Motor neuron (in vitro differentiated cells): Measurements from ENCODE around the gene TSC22D4. TPM values are rescaled to one million over a fixed set of nuclear protein-coding genes. Genes with fewer than 3 reads are reported as not detected.

Experiments
- ATAC-seq, 8 experiments: fragments of 200-7000 bp; cut with Tn5 transposase; replicated peaks in 6 of 8; 2 replicates each; pipeline ENCODE4 v1.8.0; 2021; ENCODE audit warnings: mild to moderate bottlenecking in 8 of 8, moderate library complexity in 8 of 8
- H3K27ac ChIP-seq, 2 donors: fragments of 250-450 bp; sonication (Bioruptor Pico); 2 replicates each; pipeline ENCODE4 v1.9.0; 2021; ENCODE audit warnings: antibody characterized with exemption in 2 of 2, mild to moderate bottlenecking in 2 of 2, moderate library complexity in 1 of 2
- H3K4me1 ChIP-seq, 2 donors: fragments of 250-450 bp; sonication (Bioruptor Pico); replicated peaks in 1 of 2; 2 replicates each; pipeline ENCODE4 v1.6.1; 2021; ENCODE audit warnings: antibody characterized with exemption in 2 of 2, mild to moderate bottlenecking in 2 of 2, moderate library complexity in 1 of 2
- H3K4me3 ChIP-seq, 5 donors: fragments of 250-450 bp; sonication (Bioruptor Pico); 2 replicates each; pipeline ENCODE4 v1.9.0; 2021; ENCODE audit warnings: antibody characterized with exemption in 5 of 5, mild to moderate bottlenecking in 5 of 5, moderate library complexity in 4 of 5
- WGBS, 10 experiments: fragments of 450-650 bp; shearing (Covaris generic); methylation state at CpG; one replicate each; pipeline ENCODE4 v1.0.0; 2022; 5-methylcytosine and 5-hydroxymethylcytosine counted together
- in situ Hi-C, 9 experiments: fragments of 400-800 bp; cut with MboI; loops; one replicate each; pipeline ENCODE4 v1.15.0; 2021; ENCODE audit warnings: low sequenced_read_pairs in 9 of 9, low pct_unique_long_range_greater_than_20kb in 2 of 9; ENCODE audit not compliant: unreplicated experiment in 9 of 9
- total RNA-seq, 8 experiments: library from RNA; unstranded; fragments of 300-600 nt; gene quantifications; 2 replicates each; pipeline versions ENCODE4 v1.2.3 to v1.2.4, GENCODE V29; 2022

Gene TSC22D4
- total RNA-seq, 8 experiments from 2014 or later: 9.9 to 44.4 (median 22.0) TPM

DNA sequence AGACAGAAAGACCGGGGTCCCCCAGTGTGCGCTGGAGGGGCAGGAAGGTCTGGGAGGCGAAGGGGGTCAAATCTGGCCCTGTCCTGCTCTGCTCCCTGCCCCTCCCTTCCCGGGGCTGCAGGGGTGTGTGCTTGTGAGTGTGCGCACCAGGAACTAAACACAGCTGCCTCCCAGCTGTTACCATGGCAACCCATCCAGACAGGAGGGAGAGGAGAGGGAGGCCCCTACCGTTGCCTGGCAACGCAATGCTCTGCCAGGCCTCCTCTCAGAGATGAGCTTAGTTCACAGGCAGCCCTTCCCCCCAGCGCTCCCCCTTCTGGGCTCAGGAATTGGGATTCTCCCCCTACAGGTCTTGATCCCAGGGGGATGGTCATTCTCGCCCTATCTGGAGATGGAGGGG is 10.8 kb upstream of the TSC22D4 start:
- peak overlapping the region in 4 of 5 donors; percentile 5 to 9 (median 8) for H3K4me3 ChIP-seq
- peak overlapping the region; percentile 56 to 69 for H3K27ac ChIP-seq
- WGBS, 10 experiments: no CpG with 5 or more reads among the region's 9 CpGs
- H3K4me1 ChIP-seq: peaks cover 44 to 56% of the 10 kb centered on the region in 2 donors
- ATAC-seq: peak; percentile 89 to 96 (median 92)
- in situ Hi-C loops: no loop called here

DNA sequence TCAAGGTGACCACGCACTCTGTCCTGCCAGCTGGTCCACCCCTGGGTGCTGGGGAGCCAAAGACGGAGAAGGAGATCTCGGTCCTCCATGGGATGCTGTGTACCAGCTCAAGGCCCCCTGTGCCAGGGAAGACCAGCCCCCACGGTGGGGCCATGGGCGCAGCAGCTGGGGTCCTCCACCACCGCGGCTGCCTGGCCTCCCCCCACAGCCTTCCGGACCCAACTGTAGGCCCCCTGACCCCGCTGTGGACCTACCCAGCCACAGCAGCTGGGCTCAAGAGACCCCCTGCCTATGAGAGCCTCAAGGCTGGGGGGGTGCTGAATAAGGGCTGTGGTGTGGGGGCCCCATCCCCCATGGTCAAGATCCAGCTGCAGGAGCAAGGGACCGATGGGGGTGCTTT is 10.1 kb upstream of the TSC22D4 start:
- Histone ChIP-seq H3K4me3 (no peak overlapping the region), H3K27ac (peak overlapping the region in 1 of 2 donors; percentile 65), H3K4me1 (peaks cover 51 to 59% of the 10 kb centered on the region in 2 donors)
- ATAC-seq: no peak
- in situ Hi-C loops: no loop called here
- no CpG with 5 or more reads among the region's 10 CpGs for WGBS, 10 experiments

DNA sequence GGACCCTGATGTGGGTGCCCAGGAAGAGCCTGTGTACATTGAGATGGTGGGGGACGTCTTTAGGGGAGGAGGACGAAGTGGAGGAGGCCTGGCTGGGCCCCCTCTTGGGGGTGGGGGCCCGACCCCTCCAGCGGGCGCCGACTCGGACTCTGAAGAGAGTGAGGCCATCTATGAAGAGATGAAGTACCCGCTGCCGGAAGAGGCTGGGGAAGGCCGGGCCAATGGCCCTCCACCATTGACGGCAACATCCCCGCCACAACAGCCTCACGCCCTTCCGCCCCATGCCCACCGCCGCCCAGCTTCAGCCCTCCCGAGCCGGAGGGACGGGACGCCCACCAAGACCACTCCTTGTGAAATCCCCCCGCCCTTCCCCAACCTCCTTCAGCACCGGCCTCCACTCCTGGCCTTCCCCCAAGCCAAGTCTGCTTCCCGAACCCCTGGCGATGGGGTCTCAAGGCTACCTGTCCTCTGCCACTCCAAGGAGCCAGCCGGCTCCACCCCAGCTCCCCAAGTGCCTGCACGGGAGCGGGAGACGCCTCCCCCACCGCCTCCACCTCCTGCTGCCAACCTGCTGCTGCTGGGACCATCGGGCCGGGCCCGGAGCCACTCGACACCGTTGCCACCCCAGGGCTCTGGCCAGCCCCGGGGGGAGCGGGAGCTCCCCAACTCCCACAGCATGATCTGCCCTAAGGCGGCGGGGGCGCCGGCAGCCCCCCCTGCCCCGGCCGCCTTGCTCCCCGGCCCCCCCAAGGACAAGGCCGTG is 9.5 kb upstream of the TSC22D4 start:
- Histone ChIP-seq H3K4me3 (no peak overlapping the region), H3K4me1 (peaks cover 48 to 53% of the 10 kb centered on the region in 2 donors), H3K27ac (no peak overlapping the region)
- no CpG with 5 or more reads among the region's 44 CpGs for WGBS, 10 experiments
- in situ Hi-C loops: no loop called here
- ATAC-seq: no peak

DNA sequence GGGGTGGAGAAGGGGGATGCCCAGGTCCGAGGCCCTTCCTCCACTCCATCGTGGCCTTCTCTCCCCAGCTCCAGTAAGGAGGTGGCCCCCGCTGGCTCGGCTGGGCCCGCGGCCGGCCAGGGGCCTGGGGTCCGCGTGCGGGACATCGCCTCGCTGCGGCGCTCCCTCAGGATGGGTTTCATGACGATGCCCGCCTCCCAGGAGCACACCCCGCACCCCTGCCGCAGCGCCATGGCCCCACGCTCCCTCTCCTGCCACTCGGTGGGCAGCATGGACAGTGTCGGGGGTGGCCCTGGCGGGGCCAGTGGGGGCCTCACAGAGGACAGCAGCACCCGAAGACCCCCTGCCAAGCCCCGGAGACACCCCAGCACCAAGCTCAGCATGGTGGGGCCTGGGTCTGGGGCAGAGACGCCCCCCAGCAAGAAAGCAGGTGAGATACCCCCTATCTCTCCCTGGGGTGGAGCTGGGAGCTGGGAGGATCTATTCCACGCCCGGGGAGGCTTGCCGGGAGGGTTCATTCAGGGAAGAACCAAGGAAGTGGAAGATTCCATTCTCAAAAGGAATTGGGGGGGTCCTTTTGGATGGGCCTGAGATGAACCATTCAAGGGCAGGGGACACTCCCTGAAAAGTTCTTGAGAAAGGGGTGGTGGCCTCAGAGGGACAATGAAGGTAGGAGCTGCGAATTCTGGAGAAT is 7.9 kb upstream of the TSC22D4 start:
- Histone ChIP-seq H3K27ac (no peak overlapping the region), H3K4me3 (no peak overlapping the region), H3K4me1 (peaks cover 48 to 50% of the 10 kb centered on the region in 2 donors)
- peak in 3 of 8 experiments; percentile 5 to 6 (median 6) for ATAC-seq
- WGBS, 10 experiments: 18 to 75% (median 40%) methylated on average over 4 of the region's 30 CpGs; no CpG with 5 or more reads in 7 of the 10 experiments
- in situ Hi-C loops: no loop called here

DNA sequence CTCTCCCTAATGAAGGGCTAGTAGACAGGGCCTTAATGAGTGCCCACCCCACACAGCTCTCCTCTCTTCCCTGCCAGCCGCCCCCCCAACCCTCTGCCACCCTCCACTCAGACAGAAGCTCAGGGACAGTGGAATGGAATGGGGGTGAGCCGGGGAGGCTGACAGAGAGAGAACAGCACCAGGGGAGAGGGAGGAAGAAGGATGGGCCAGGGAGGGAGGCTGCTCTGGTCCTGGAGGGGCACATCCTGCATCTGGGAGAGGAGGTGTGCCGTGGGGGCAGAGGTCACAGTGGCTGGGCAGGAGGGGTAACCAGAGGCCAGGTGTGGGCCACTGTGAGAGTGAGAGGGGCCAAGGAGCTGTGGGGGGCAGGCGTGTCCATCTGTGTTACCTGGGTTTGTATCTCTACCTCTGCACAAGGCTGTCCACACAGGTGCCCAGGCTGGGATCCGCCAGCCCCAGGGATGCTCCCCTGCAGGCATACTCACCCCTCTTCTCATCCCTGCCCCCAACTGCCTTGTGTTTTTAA is 7.2 kb upstream of the TSC22D4 start:
- 100% methylated on average over 1 of the region's 5 CpGs; no CpG with 5 or more reads in 9 of the 10 experiments for WGBS, 10 experiments
- no peak overlapping the region for H3K4me3 ChIP-seq
- in situ Hi-C loops: no loop called here
- ATAC-seq: no peak
- no peak overlapping the region for H3K27ac ChIP-seq
- peaks cover 46 to 50% of the 10 kb centered on the region in 2 donors for H3K4me1 ChIP-seq

DNA sequence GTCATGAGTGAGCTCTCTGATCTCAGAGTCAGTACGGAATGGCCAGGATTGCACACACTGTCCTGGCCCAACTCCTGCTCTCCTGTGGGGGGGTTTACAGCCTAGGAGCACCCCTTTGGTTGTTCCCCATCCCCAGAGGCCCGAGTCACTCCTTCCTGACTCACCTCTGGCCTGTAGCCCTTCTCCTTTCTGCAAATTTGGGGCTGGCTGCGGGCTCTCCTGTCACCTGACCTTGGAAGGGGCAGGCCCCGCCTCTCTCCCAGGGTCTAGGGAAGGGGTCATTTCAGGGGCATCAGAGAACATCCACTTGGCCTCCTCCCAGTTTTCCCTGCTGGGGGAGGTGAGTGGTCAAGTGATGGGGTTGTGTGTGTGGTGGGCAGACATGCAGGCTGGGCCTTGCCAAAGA is 6.5 kb upstream of the TSC22D4 start:
- H3K27ac ChIP-seq: peak overlapping the region in 1 of 2 donors; percentile 14
- 16% methylated on average over 3 of the region's 4 CpGs; no CpG with 5 or more reads in 9 of the 10 experiments for WGBS, 10 experiments
- in situ Hi-C loops: no loop called here
- no peak for ATAC-seq
- peak overlapping the region in 3 of 5 donors; percentile 8 to 62 (median 55) for H3K4me3 ChIP-seq
- H3K4me1 ChIP-seq: peaks cover 39 to 46% of the 10 kb centered on the region in 2 donors

DNA sequence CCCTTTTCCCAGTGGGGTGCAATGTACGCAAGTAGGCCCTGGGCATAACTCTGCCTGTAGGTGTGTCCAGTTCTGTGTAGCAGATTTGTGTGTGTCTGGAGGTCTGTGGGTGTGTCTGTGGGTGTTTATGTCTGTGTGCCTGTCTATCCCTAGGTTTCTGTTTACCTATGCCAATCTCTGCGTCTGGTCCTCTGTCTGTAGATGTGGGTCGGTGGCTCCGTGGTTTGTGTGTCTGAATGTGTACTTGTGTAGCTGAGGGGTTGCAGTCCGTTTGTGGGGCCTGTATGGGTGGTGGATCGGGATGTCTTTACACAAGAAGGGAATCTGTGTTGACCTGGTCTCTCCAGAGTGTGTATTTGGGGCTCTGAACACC is 5.6 kb upstream of the TSC22D4 start:
- peaks cover 37 to 42% of the 10 kb centered on the region in 2 donors for H3K4me1 ChIP-seq
- in situ Hi-C loops: no loop called here

DNA sequence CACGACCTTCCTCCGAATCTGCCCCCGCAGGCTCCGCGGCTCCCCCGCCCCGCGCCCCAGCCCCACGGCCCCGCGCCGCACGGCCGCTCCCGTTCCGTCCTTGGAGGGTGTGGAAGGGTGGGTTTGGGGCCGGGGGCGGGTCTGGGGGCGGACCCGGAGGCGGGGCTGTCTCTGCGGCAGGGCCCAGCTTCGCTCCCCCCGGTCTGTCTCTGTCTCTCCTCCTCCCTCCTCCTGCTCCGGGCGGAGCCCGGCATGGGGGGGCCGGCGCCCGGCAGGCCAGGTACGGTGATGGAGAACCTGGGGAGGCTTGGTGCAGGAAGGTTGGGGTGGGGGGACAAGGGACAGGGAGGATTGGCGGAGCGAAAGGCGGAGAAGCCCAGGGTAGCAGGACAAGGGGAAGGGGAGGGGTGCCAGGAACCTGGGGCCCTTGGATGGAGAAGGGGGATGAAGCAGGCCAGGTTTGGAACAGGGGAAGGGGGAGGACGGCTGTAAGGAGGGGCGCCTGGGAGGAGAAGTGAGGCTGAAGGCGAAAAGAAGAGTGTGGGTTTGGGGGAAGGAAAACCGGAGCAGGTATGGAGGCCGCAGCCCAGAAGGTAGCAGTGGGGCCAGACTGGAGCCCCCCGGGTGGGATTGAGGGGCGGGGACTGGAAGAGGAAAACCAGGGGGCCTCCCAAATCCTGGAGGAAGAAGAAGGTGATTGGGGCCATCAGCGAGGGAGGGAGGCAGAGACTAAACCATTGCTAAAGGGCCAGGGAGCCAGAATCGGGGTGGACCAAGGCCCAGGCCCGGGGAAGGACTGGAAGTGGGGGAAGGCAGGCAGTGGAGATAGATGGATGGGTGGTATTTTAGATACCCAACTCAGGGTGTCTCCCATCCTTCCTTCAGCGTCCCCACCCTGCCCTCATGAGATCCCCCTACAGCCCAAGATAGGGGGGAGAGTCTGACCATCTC is 5.0 kb upstream of the TSC22D4 start, which contains the start of gene NYAP1:
NYAP1 (plus strand) TSS at position 206 of the 951 bp plus-strand sequence. CDS start 1,385 bp downstream, outside the sequence.
- H3K4me3 ChIP-seq: peak within 1 kb of the TSS; percentile 55 to 78 (median 62)
- WGBS, 10 experiments: 10 to 20% methylated on average over 1 to 2 of the region's 45 CpGs; no CpG with 5 or more reads in 8 of the 10 experiments
- in situ Hi-C loops: no loop called here
- peak within 1 kb of the TSS; percentile 53 to 86 for H3K27ac ChIP-seq
- peak; percentile 27 to 79 (median 70) for ATAC-seq
- H3K4me1 ChIP-seq: peaks cover 32 to 38% of the 10 kb centered on the region in 2 donors

More for the DNA sequence above, 5.6 kb upstream of the TSC22D4 start:
- Histone ChIP-seq H3K27ac (peak overlapping the region in 1 of 2 donors; percentile 86), H3K4me3 (peak overlapping the region; percentile 55 to 78 (median 62))
- 60% methylated on average over 1 of the region's 6 CpGs; no CpG with 5 or more reads in 9 of the 10 experiments for WGBS, 10 experiments
- no peak for ATAC-seq

DNA sequence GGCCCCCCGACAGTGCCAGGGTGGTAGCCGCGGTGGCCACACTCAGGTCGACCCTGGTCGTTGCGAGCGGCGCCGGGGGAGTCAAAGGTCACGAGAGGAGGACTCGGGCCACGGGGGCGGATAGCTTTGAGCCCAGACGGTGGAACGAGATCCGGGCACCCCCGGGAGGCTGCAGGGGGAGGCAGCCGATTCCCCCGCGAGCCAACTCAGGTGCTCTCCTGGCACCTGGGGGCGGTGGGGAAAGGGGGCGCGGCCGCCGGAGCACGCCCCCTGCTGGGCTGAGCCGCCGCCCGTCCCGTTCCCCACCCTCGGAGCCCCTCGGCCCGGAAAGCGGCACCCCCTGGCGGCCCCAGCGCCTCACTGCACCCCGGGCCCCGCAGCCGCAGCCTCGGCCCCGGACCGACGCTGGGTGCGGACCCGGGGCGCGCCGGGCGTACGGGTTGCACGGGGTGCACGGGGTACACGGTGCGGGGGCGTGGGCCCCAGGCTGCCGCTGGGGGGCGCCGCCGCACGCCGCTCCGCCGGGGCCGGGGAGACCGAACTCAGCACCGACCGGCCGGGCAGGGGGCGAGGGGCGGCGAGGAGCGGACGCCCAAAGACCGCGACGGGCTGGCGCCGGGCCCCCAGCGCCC is 4.2 kb upstream of the TSC22D4 start:
- WGBS, 10 experiments: 5% methylated on average over 6 of the region's 79 CpGs; no CpG with 5 or more reads in 9 of the 10 experiments
- peak overlapping the region; percentile 53 to 86 for H3K27ac ChIP-seq
- peak overlapping the region; percentile 55 to 78 (median 62) for H3K4me3 ChIP-seq
- H3K4me1 ChIP-seq: peaks cover 31 to 37% of the 10 kb centered on the region in 2 donors
- peak; percentile 66 to 83 (median 78) for ATAC-seq
- in situ Hi-C loops: no loop called here

DNA sequence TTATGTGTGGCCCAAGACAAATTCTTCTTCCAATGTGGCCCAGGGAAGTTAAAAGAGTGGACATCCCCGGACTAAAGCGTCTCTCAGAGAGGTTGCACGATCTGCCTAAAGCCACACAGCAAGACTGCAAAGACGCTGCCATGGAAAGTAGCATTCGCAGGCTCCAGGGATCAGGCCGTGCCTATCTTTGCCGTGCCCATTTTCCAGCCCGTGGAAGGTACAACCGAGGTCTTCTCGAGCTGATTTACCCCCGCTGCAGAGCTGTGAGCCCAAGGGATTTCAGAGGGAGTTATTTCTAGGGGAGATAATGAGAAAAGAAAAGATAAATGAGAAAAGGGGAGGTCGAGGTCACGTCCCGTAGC is 3.7 kb upstream of the TSC22D4 start:
- Histone ChIP-seq H3K4me1 (peaks cover 32 to 37% of the 10 kb centered on the region in 2 donors), H3K4me3 (peak overlapping the region; percentile 55 to 78 (median 62)), H3K27ac (peak overlapping the region in 1 of 2 donors; percentile 86)
- 0 to 77% (median 65%) methylated on average over 2 to 13 of the region's 14 CpGs; no CpG with 5 or more reads in 4 of the 10 experiments for WGBS, 10 experiments
- in situ Hi-C loops: no loop called here
- ATAC-seq: no peak

DNA sequence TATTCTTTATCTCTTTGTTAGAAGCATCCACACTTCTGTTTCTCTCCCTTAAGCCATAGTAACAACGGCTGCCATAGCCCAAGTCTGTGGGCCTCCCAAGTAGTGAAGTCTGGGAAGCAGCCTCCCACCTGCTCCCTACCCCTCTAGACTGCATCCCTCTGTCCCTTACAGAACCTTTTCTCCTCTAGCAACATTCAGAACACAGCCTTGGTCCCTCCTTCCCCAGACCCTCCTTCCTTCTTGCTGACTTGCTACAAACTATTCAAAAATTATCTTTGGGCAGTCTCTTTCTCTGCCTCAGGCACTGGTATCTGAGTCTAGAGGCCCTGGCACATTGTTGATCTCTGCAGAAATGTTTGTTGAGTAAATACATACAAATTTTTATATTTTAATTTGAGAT is 2.5 kb upstream of the TSC22D4 start:
- ATAC-seq: no peak
- 57 to 60% methylated on average over 1 of the region's 1 CpG; no CpG with 5 or more reads in 8 of the 10 experiments for WGBS, 10 experiments
- no peak overlapping the region for H3K27ac ChIP-seq
- H3K4me3 ChIP-seq: no peak overlapping the region
- in situ Hi-C loops: no loop called here
- peaks cover 32 to 33% of the 10 kb centered on the region in 2 donors for H3K4me1 ChIP-seq

DNA sequence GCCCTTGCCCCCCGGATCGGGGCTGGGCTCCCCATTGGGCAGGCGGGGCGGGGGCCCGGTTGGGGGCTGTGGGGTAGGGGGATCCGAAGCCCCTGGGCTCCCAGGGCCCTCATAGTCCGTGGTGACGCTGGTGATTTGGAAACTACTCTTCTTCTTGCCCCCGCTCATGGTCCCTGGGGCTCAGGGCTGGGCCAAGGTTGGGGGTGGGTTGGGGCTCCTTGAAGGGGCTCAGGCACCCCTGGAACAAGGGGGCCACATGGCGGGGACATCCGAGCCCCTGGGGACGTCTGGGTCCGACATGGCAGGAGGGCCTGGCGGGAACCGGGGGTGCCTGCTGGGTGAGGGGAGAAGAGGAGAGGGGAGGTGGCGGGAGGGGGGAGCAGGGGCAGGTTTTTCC is 1.1 kb downstream of the TSC22D4 start:
- no peak for ATAC-seq
- in situ Hi-C loops: loop anchor here in 1 of 9 experiments (10.0 kb wide), 1 partner anchor 77 kb away; no protein-coding TSS in a partner anchor
- WGBS, 10 experiments: no CpG with 5 or more reads among the region's 16 CpGs
- Histone ChIP-seq H3K27ac (peak overlapping the region in 1 of 2 donors; percentile 63), H3K4me1 (peaks cover 18 to 26% of the 10 kb centered on the region in 2 donors), H3K4me3 (peak overlapping the region; percentile 47 to 59 (median 54))
